K562 (cell line): ENCODE results near the gene MAP3K14. TPM values are rescaled to one million over a fixed set of nuclear protein-coding genes. Genes with fewer than 3 reads are reported as not detected.

Experiments used
- DEAF1 ChIP-seq: fragments of 450-650 bp; formaldehyde crosslinking; IDR thresholded peaks from 2 replicates; pipeline ENCODE4 v1.4.0; 2020; ENCODE audit warnings: mild to moderate bottlenecking, moderate library complexity
- DLX4 ChIP-seq: fragments of 250-450 bp; sonication (Bioruptor Pico); IDR thresholded peaks from 2 replicates; pipeline ENCODE4 v1.6.1; 2021; ENCODE audit warnings: mild to moderate bottlenecking
- ETV1 ChIP-seq: fragments of 450-650 bp; conservative IDR thresholded peaks from 2 replicates; pipeline ENCODE4 v1.6.1; 2016; ENCODE audit warnings: missing genetic modification characterization, control low read depth, low read depth, missing compliant biosample characterization
- GATA2 ChIP-seq: sonication (generic); formaldehyde crosslinking; IDR thresholded peaks from 2 replicates; pipeline ENCODE4 v1.4.0; 2020; ENCODE audit warnings: mild to moderate bottlenecking, missing genetic modification reagents
- JUND ChIP-seq, 2 experiments: IDR thresholded peaks; 2 replicates in 1 of 2; 3 replicates in 1 of 2; pipeline ENCODE4 v1.6.1; 2011; ENCODE audit warnings: borderline replicate concordance in 2 of 2, low read depth in 2 of 2, low read length in 2 of 2, improper control_type of control experiment in 1 of 2, missing biosample characterization in 1 of 2, missing genetic modification characterization in 1 of 2, missing genetic modification reagents in 1 of 2
- MCM7 ChIP-seq, 2 experiments: fragments of 450-650 bp; IDR thresholded peaks; 2 replicates each; pipeline ENCODE4 v1.6.1; 2016 to 2018
- MEIS2 ChIP-seq: fragments of 450-650 bp; IDR thresholded peaks from 2 replicates; pipeline ENCODE4 v1.6.1; 2014; ENCODE audit warnings: mild to moderate bottlenecking; ENCODE audit not compliant: partially characterized antibody
- MXD1 ChIP-seq: fragments of 250-450 bp; sonication (Bioruptor Pico); IDR thresholded peaks from 2 replicates; pipeline ENCODE4 v1.8.0; 2021; ENCODE audit warnings: borderline replicate concordance, mild to moderate bottlenecking, moderate library complexity; ENCODE audit not compliant: poor library complexity, severe bottlenecking
- MYC ChIP-seq, 2 experiments: fragments of 250-450 bp in 1 of 2; sonication (Bioruptor Pico) in 1 of 2; IDR thresholded peaks; 2 replicates each; pipeline versions ENCODE4 v1.5.1 to v1.6.1; 2012 to 2021; ENCODE audit warnings: low read depth in 2 of 2, borderline replicate concordance in 1 of 2, improper control_type of control experiment in 1 of 2, low read length in 1 of 2, mild to moderate bottlenecking in 1 of 2, moderate library complexity in 1 of 2
- NFATC3 ChIP-seq: fragments of 450-650 bp; IDR thresholded peaks from 2 replicates; pipeline ENCODE4 v1.6.1; 2017; ENCODE audit warnings: mild to moderate bottlenecking
- TOE1 ChIP-seq, 2 experiments: fragments of 450-650 bp in 1 of 2; sonication (generic) in 1 of 2; formaldehyde crosslinking in 1 of 2; IDR thresholded peaks; 2 replicates each; pipeline versions ENCODE4 v1.7.1 to v1.8.0; 2016 to 2022; ENCODE audit warnings: borderline replicate concordance in 2 of 2, mild to moderate bottlenecking in 2 of 2, antibody characterized with exemption in 1 of 2, inconsistent platforms in 1 of 2, low read depth in 1 of 2, missing genetic modification reagents in 1 of 2, moderate library complexity in 1 of 2
- XRCC5 ChIP-seq: fragments of 200-400 bp; formaldehyde crosslinking; IDR thresholded peaks from 2 replicates; pipeline ENCODE4 v1.6.1; 2017; ENCODE audit warnings: low read depth, mild to moderate bottlenecking, low read length
- ZNF318 ChIP-seq, 2 experiments: fragments of 450-650 bp; IDR thresholded peaks; 2 replicates each; pipeline ENCODE4 v1.6.1; 2016; ENCODE audit warnings: mild to moderate bottlenecking in 2 of 2, borderline replicate concordance in 1 of 2, low read depth in 1 of 2, moderate library complexity in 1 of 2
- polyA plus RNA-seq, 8 experiments: library from polyadenylated mRNA; depleted of rRNA in 4 of 8; stranded (reverse) in 5 of 8; unstranded in 3 of 8; fragments of >200 nt; fragmentation: Nextera tagmentation in 2 of 8; fragmentation: Illumina TruSeq in 1 of 8; extraction: Ambion mirVana in 2 of 8; extraction: Trizol in 1 of 8; gene quantifications; 2 replicates each; pipeline versions ENCODE4 v1.2.1 to v1.2.3, GENCODE V29; 2011 to 2014; ENCODE audit warnings: inconsistent platforms in 1 of 8, missing spikeins in 1 of 8
- total RNA-seq, 7 experiments: library from RNA; depleted of rRNA in 6 of 7; stranded (reverse); fragments of >200 nt in 6 of 7; fragmentation: Illumina TruSeq in 2 of 7; extraction: Trizol in 2 of 7; gene quantifications; 2 replicates each; pipeline versions ENCODE4 v1.2.1 to v1.2.3, GENCODE V29; 2011 to 2021; ENCODE audit warnings: low replicate concordance in 1 of 7

Gene MAP3K14
- total and polyA plus RNA-seq, 9 of the 15 experiments (the other 6 are each of a cell fraction or from before 2014, with no cell fraction given), result 0.45 to 8.7 (median 3.2) TPM

- TF ChIP-seq DLX4 (CRISPR knock-in tag) (no peak), MCM7 (IDR thresholded peaks at IDR 0.05) (no peak), GATA2 (CRISPR knock-in tag) (peak; percentile 70), DEAF1 (CRISPR knock-in tag) (peak; percentile 84), TOE1 (IDR thresholded peaks at IDR 0.05; ENCODE audit: borderline replicate concordance) (0 out of 2 replicates have a peak, but pooled peaks have one; percentile 30), TOE1 (CRISPR knock-in tag; IDR thresholded peaks at IDR 0.05; ENCODE audit: borderline replicate concordance, low read depth) (no peak), MEIS2 (peak; percentile 8), XRCC5 (peak; percentile 25; the same call in 1 of the 2 replicates), NFATC3 (0 out of 2 replicates have a peak, but pooled peaks have one; percentile 30), ETV1 (tag) (no peak), MXD1 (CRISPR knock-in tag) (no peak), MYC (IDR thresholded peaks at IDR 0.05; ENCODE audit: low read depth, low read length) (peak; percentile 32; the same call in 1 of the 2 replicates), MYC (CRISPR knock-in tag; IDR thresholded peaks at IDR 0.05; ENCODE audit: borderline replicate concordance, low read depth) (no peak), JUND (IDR thresholded peaks at IDR 0.05; ENCODE audit: borderline replicate concordance, low read depth, low read length) (0 out of 2 replicates have a peak, but pooled peaks have one; percentile 19), JUND (tag; IDR thresholded peaks at IDR 0.05; ENCODE audit: borderline replicate concordance, low read depth, low read length) (no peak; the same call in 2 of the 3 replicates), ZNF318 (IDR thresholded peaks at IDR 0.05; ENCODE audit: borderline replicate concordance in 1 of 2, low read depth in 1 of 2) (no peak)
Observed at GRCh38 chr17:45218895-45219661, 97.7 kb downstream of the MAP3K14 start (continued).
